ENCODE results near the gene GRIN3A.
"Not testable (repeated sequence)": the region's sequence is repeated elsewhere in the genome, so short reads cannot be mapped to it uniquely, and the experiment has no call there.

Gene GRIN3A

DNA sequence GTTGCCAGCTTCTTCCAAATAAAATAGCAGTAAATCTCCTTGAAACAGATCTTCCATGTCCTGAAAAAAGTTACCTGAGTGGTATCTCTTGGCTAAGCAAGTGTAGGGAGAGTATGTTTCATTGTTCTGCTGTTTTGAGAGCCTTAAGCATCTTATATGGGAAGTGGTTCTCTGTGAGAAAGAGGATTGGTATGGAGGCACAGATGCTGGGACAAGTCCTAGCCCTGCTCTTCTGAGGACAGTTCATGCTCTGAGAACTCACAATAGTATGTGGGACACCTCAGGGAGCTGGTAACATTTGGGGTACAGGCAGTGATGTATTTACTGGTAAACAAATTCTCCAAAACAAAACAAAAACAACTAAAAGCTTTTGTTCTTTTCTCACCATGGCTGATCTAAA lies 145.7 kb downstream of the GRIN3A start:
- Histone ChIP-seq H3K36me3 (ENCODE audit: insufficient read depth, insufficient read length, low read length) (no peaks in the 10 kb centered on the region), H3K9me3 (ENCODE audit: insufficient read depth, low read length) (no peaks in the 10 kb centered on the region), H3K4me3 (ENCODE audit: insufficient read length, low read depth) (no peak overlapping the region), H3K9ac (ENCODE audit: insufficient read length, low read depth) (no peak overlapping the region), H3K27me3 (ENCODE audit: insufficient read depth, insufficient read length) (no peaks in the 10 kb centered on the region), H3K4me1 (ENCODE audit: insufficient read depth, insufficient read length) (no peaks in the 10 kb centered on the region)
- TF ChIP-seq ZNF274 (IDR thresholded peaks at IDR 0.05; ENCODE audit: low read depth, low read length) (no peak), YY1 (IDR thresholded peaks at IDR 0.05; ENCODE audit: insufficient read depth, insufficient read length) (no peak), SUZ12 (IDR thresholded peaks at IDR 0.05; ENCODE audit: extremely low read depth, insufficient read depth, insufficient read length) (no peak)
- no peak for DNase-seq (ENCODE audit: low read depth, low spot score)

DNA sequence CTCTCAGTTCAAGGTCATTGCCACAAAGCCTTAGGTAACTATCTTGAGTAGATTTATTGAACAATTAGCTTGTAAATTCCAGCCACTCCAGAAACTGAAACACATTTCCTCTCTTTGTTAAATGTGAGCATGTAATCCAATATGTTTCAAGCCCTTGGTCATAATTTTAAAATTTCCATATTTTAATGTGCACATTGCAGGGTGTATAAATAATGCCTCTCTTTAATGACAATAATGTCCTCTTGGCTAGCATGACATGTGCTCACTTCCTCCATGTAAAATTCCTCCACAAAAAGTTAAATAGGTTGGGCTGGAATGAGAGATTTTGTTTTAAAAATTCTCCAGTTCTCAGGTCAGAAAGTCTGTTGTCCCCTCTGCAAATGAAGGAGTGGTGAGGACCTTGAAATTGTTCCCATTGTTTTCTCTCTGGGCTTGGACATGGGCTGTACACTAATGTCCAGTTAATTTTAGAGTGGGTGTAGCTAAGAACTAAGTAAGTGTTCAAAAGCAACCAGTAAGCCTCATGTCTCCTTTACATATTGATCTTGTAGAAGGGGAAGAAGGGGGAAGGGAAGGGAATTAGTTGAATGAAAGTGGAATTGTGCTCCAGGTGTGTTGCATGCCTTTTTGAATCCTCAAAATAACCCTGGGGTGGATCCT lies 146.5 kb downstream of the GRIN3A start:
- Histone ChIP-seq H3K4me3 (ENCODE audit: insufficient read length, low read depth) (no peak overlapping the region), H3K9me3 (ENCODE audit: insufficient read depth, low read length) (no peaks in the 10 kb centered on the region), H3K4me1 (ENCODE audit: insufficient read depth, insufficient read length) (no peaks in the 10 kb centered on the region), H3K27me3 (ENCODE audit: insufficient read depth, insufficient read length) (no peaks in the 10 kb centered on the region), H3K9ac (ENCODE audit: insufficient read length, low read depth) (no peak overlapping the region), H3K36me3 (ENCODE audit: insufficient read depth, insufficient read length, low read length) (no peaks in the 10 kb centered on the region)
- DNase-seq (ENCODE audit: low read depth, low spot score) = no peak
- no peak for TF ChIP-seq SUZ12 (IDR thresholded peaks at IDR 0.05; ENCODE audit: extremely low read depth, insufficient read depth, insufficient read length)
- no peak for TF ChIP-seq YY1 (IDR thresholded peaks at IDR 0.05; ENCODE audit: insufficient read depth, insufficient read length)
- TF ChIP-seq ZNF274 (IDR thresholded peaks at IDR 0.05; ENCODE audit: low read depth, low read length) = no peak

GRCh38 chr9:101590901-101591300 lies 147.5 kb downstream of the GRIN3A start:
- Histone ChIP-seq H3K9me3 (ENCODE audit: insufficient read depth, low read length) (no peaks in the 10 kb centered on the region), H3K9ac (ENCODE audit: insufficient read length, low read depth) (no peak overlapping the region), H3K27me3 (ENCODE audit: insufficient read depth, insufficient read length) (no peaks in the 10 kb centered on the region), H3K4me1 (ENCODE audit: insufficient read depth, insufficient read length) (no peaks in the 10 kb centered on the region), H3K4me3 (ENCODE audit: insufficient read length, low read depth) (no peak overlapping the region), H3K36me3 (ENCODE audit: insufficient read depth, insufficient read length, low read length) (no peaks in the 10 kb centered on the region)
- no peak for DNase-seq (ENCODE audit: low read depth, low spot score)
- TF ChIP-seq SUZ12 (IDR thresholded peaks at IDR 0.05; ENCODE audit: extremely low read depth, insufficient read depth, insufficient read length) (no peak), ZNF274 (IDR thresholded peaks at IDR 0.05; ENCODE audit: low read depth, low read length) (no peak), YY1 (IDR thresholded peaks at IDR 0.05; ENCODE audit: insufficient read depth, insufficient read length) (no peak)

DNA sequence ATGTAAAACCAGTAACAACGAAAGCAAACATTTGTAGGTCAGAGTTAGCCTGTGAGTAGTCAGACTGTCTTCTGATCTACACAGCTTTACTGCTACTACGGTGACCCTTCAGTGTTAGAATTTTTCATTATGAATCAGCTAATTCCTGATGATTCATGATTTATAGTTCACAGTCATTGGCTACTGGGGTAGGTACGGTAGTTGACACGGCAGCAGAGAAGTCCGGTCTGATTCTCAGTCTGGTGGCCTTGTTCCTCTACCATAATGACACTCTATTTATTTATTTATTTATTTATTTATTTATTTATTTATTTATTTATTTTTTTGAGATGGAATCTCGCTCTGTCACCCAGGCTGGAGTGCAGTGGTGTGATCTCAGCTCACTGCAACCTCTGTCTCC lies 148.4 kb downstream of the GRIN3A start:
- not testable (repeated sequence) for H3K9me3 ChIP-seq (ENCODE audit: insufficient read depth, low read length); H3K4me3 ChIP-seq (ENCODE audit: insufficient read length, low read depth); DNase-seq (ENCODE audit: low read depth, low spot score); H3K9ac ChIP-seq (ENCODE audit: insufficient read length, low read depth); H3K4me1 ChIP-seq (ENCODE audit: insufficient read depth, insufficient read length); H3K36me3 ChIP-seq (ENCODE audit: insufficient read depth, insufficient read length, low read length); H3K27me3 ChIP-seq (ENCODE audit: insufficient read depth, insufficient read length)

GRCh38 chr9:101587332-101588043 lies 151.0 kb downstream of the GRIN3A start:
- H3K9ac ChIP-seq (ENCODE audit: insufficient read length, low read depth) = no peak overlapping the region
- H3K4me3 ChIP-seq (ENCODE audit: insufficient read length, low read depth) = no peak overlapping the region
- DNase-seq (ENCODE audit: low read depth, low spot score) = no peak
- no peaks in the 10 kb centered on the region for H3K9me3 ChIP-seq (ENCODE audit: insufficient read depth, low read length)
- no peak for TF ChIP-seq YY1 (IDR thresholded peaks at IDR 0.05; ENCODE audit: insufficient read depth, insufficient read length)
- TF ChIP-seq ZNF274 (IDR thresholded peaks at IDR 0.05; ENCODE audit: low read depth, low read length) = no peak
- no peak for TF ChIP-seq SUZ12 (IDR thresholded peaks at IDR 0.05; ENCODE audit: extremely low read depth, insufficient read depth, insufficient read length)
- peaks cover 2% of the 10 kb centered on the region for H3K4me1 ChIP-seq (ENCODE audit: insufficient read depth, insufficient read length)
- no peaks in the 10 kb centered on the region for H3K27me3 ChIP-seq (ENCODE audit: insufficient read depth, insufficient read length)
- no peaks in the 10 kb centered on the region for H3K36me3 ChIP-seq (ENCODE audit: insufficient read depth, insufficient read length, low read length)

GRCh38 chr9:101586651-101587050 lies 151.8 kb downstream of the GRIN3A start:
- Histone ChIP-seq H3K4me1 (ENCODE audit: insufficient read depth, insufficient read length) (peaks cover 2% of the 10 kb centered on the region), H3K27me3 (ENCODE audit: insufficient read depth, insufficient read length) (no peaks in the 10 kb centered on the region), H3K4me3 (ENCODE audit: insufficient read length, low read depth) (no peak overlapping the region), H3K36me3 (ENCODE audit: insufficient read depth, insufficient read length, low read length) (no peaks in the 10 kb centered on the region), H3K9ac (ENCODE audit: insufficient read length, low read depth) (no peak overlapping the region), H3K9me3 (ENCODE audit: insufficient read depth, low read length) (no peaks in the 10 kb centered on the region)
- TF ChIP-seq SUZ12 (IDR thresholded peaks at IDR 0.05; ENCODE audit: extremely low read depth, insufficient read depth, insufficient read length) (no peak), ZNF274 (IDR thresholded peaks at IDR 0.05; ENCODE audit: low read depth, low read length) (no peak), YY1 (IDR thresholded peaks at IDR 0.05; ENCODE audit: insufficient read depth, insufficient read length) (no peak)
- no peak for DNase-seq (ENCODE audit: low read depth, low spot score)

- Histone ChIP-seq H3K4me3 (ENCODE audit: insufficient read length, low read depth) (no peak overlapping the region), H3K27me3 (ENCODE audit: insufficient read depth, insufficient read length) (no peaks in the 10 kb centered on the region), H3K9ac (ENCODE audit: insufficient read length, low read depth) (no peak overlapping the region), H3K9me3 (ENCODE audit: insufficient read depth, low read length) (no peaks in the 10 kb centered on the region), H3K36me3 (ENCODE audit: insufficient read depth, insufficient read length, low read length) (no peaks in the 10 kb centered on the region), H3K4me1 (ENCODE audit: insufficient read depth, insufficient read length) (peaks cover 2% of the 10 kb centered on the region)
- DNase-seq (ENCODE audit: low read depth, low spot score) = no peak
- no peak for TF ChIP-seq SUZ12 (IDR thresholded peaks at IDR 0.05; ENCODE audit: extremely low read depth, insufficient read depth, insufficient read length)
- no peak for TF ChIP-seq ZNF274 (IDR thresholded peaks at IDR 0.05; ENCODE audit: low read depth, low read length)
- TF ChIP-seq YY1 (IDR thresholded peaks at IDR 0.05; ENCODE audit: insufficient read depth, insufficient read length) = no peak
Measured at GRCh38 chr9:101585740-101586139, 152.7 kb downstream of the GRIN3A start.

Data from NT2/D1 (cell line).